Activated CD4-positive, CD25-positive, alpha-beta regulatory T cell (primary cell): ENCODE measurements around the gene KAT7.
A peak's percentile ranks its signal among the peaks of the same experiment; 100 is the strongest.
"Not testable (repeated sequence)": the region's sequence is repeated elsewhere in the genome, so short reads cannot be mapped to it uniquely, and the experiment has no call there.

Source experiments
- DNase-seq, 4 experiments: peaks; one replicate each; lab custom pipeline; 2025; lab: John Stamatoyannopoulos, UW

The KAT7 gene

DNA sequence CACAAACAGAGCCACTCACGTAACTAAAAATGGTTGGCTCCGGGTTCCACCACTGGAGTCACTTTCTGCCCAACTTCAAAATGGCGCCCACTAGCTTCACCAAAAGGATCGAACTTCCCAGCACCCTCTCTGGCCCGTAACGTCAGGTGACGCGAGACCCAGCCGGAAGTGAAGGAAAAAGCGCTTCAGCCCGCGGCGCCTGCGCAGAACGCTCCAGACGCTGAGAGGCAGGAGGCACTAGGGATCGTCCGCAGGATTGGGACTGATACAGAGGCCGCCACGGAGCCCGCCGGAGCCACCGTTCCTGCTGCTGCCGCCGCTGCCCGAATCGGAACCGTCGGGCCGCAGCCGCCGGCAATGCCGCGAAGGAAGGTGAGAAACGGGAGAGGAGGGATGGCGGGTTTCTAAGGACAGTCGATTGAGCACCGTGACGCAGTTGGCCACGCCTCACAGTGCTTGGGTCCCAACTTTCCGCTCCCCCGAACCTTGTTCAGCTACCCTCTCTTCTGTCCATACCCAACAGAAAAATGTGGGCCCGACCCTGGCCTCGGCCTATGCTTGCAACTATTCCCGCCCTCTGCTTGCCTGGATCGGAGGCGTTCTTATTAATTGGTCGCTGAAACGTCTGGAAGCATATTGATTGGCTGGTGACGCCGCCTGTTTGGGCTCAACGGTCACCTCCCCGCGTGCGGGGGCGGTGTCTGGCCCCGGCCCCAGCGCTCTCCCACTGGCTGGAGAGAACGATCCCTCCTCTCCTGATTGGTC lies at the start of gene KAT7:
Gene KAT7 (plus strand): TSS at position 204 of the 765 bp plus-strand sequence. CDS start 154 bp downstream, at position 358.
- peak; percentile 92 to 97 (median 94) for DNase-seq

DNA sequence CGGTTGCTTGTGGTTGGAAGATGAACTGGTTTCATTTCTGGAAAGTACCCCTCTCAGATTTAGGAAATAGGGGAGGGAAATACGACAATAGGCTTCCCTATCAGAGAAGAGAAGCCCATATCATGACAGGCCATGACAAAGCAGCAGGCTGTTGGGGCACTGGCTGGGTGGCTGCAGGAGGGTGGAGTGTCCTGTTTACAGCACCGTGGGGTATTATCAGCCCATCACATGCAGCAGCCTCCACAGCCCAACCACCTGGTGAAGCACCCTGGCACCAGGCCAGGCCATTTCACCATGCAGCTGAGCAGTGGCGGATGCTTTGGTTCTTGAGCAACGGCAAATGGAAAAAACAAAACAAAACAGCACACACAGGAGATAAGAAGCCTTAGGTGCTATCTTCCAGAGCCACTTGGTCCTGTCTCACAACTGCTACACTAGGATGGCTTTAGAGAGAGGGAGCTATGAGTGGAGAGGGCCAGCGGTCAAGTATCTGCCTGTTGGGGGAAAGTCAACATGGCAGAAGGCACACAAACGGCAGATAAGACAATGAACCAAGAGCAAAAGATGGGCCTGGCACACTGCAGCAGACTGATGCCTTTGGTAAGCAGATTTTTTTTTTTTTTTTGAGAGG lies 48.7 kb upstream of the KAT7 start:
- DNase-seq = peak; percentile 54 to 96 (median 78)

DNA sequence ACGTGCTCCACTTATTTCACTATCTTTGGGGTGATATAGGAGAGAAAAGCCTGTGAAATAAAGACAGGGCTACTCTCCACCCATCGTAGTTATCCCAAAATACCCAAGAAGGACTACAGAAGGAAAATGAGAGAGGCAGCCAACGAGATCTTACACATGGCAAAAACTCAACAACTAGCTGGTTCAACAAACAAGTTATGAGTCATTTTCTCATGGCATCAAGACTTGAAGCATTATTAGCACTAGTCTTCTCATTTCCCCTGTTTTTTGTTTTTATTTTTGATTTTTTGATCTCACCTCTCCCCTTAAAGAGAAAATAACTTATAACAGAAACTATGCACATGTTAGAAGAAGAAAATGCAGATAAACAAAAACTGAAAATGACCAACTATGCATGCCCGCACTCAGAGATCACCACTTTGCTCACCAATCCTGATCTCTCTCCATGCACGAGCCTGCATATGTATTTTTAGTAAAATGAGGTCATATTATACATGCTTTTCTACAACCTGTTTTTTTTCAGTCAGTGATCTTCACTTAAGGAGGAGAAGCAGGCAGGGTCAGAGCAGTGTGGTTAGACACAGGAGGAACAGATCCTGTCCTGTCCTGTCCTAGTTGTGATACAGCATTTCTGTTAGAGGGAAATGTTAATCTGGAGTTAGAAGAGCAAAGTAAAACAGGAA lies 47.3 kb upstream of the KAT7 start:
- no peak for DNase-seq

DNA sequence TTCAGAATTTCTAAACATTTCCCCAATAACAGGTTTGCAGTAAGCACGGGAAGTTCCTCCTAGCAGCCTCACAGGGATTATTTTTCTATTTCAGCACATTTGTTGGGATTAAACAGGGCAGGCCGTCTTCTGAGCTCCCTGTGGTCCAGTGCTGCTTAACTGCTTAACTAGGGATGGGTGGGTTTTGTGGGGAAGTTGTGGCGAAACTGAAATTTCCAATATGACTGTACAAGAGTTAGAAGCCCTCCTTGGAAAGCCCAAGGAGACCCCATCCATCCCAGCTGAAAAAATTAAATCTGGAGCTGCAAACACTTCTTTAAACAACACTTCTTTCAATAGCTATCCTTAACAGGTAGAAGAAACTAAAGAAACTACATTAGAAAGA lies 46.8 kb upstream of the KAT7 start:
- no peak for DNase-seq

DNA sequence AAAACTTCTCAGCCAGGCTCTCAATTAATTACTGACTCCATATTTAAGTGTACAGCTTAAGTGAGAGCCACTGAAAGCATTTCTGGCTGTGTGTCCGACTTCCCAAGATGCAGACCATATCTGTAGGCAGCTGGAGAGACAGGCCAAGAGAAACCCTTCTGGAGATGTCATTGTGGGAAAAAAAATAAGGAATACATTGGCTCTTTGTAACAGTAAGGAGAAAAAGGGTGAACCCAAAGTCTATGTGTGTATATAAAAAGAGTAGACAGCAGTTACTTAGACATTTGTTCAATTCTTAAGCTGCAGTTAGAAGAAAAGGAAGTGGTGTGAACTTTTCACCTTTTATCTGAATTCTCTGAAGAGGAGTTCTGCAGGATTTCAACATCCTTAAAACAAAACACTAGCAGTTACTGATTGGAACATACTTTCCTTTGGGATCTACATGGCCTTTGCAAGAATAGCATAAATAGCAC lies 46.3 kb upstream of the KAT7 start:
- DNase-seq = no peak

DNA sequence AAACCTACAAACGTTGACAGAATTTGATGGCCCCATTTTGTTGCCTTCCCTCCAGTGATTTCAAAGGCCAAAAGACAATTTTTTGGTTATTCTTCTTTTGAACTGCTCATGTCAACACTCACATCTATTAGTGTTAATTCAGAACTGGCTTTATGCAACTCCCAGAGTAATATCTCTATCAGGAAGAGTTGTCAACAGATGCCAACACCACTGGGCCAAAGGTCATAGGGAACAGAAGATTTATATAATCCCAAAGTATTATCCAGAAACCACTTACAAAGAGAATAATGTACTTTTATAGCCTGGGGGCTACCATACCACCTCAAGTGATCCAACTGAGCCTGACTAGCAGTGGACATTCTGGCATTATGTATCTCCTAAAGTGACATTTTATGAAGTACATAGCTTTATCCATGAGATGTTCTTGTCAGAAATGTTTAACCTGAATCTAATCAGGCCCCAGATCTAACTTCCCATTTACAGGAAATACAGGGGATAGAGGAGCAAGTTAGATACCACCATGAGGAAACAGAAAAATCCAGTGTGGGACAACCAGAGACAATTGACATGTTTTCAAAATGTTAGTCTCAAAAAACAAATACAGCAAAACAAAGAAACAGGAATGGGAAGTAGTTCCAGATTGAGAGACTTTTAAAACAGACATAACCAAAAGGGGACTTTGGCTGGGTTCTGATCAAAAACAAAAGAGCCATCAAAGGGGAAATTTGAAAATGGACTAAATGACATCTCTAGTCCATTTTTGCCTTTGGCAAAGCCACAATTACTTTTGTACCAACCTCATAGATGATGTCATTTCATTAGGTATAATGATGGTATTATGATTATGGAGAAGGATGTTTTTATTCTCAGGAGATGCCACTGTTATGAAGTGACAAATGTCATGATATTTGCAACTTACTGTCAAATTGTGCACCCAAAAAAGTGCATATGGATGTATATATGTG lies 43.0 kb upstream of the KAT7 start:
- no peak for DNase-seq

DNA sequence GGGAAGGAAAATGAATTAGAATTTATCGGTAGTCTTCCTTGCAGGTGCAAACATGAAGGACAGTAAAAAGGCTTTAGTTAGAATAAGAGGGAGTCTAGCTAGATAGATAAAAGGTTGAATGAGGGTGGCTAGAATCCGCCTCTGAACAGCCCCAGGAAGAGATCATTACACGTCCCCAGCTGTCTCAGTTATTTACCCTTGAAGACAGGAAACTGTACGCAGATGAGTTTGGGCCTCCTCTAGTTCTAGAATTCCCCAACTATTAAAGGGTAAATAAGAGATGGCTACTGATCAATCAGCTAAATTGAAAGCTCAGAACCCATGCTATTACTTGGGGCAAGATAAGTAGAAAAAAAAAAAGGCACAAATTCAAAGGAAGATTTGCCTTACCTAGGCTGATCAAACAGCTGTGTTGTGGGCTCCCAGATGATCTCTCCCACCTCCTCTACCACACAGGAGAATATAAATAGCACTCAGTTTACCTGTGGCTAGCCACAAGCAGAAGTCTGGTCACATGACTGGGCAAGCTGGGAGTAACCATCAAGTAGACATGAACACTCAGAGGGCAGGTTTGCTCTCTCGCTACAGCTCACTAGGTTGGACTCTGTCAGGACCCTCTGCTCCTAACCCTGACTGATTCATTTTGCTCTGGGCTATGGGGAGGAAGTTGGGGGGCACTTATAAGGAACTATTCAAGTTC lies 41.5 kb upstream of the KAT7 start:
- peak in 1 of 4 experiments; percentile 7 for DNase-seq

DNA sequence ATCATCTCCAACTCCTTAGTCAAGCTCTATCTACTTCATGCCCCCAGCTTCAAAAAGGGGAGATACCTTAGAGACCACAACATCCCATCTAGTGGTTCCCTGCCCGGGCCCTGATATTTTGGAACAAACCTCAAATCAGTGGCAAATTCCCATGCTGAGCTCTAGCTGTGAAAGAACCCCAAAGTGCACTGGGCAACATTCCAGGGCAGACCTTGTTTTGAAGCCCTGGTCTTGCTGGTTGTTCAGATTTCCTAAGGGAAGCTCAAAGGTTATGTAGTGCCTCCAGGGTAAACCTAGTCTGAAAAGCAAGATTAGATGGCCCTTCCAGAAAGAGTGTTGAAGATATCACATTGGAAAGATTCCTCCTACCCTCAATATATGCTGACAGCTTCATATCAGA lies 40.8 kb upstream of the KAT7 start:
- DNase-seq = no peak

DNA sequence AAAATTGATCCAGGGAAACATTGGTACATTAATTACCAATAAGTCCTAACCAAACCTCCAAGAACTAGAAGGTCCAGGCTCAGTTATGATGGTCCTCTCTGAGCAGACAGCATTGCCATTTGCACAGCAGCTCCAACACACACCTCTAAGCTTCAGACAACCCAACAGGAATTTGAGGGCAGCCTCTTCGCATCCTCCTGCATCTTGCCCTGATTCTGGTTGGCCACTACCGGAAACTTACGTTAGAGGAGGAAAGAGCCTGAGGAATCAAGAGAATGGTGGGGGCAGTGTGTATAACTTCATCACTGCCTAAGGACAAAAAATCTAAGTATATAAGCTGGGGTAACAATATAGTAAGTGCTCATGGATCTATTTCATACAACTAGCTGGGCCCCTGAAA lies 40.3 kb upstream of the KAT7 start:
- no peak for DNase-seq

DNA sequence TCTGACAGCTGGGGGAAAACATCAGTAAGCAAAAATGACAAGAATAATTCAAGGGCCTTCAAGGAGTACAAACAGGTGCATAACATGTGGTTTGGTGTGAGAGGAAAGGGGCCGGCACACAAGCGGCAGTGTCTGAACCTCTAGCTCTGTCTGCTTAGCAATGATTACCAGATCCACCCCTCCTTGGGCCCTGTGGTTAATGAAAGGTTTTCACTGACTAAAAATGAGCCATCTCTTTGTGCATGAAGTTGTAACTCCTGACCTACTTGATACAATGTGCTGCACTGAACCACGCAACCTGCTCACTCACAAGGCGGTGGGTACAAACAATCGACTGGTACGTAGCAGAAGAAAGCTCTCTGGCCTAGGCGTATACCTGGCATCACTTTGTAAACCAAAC lies 39.7 kb upstream of the KAT7 start:
- DNase-seq = peak; percentile 10 to 45 (median 18)

DNA sequence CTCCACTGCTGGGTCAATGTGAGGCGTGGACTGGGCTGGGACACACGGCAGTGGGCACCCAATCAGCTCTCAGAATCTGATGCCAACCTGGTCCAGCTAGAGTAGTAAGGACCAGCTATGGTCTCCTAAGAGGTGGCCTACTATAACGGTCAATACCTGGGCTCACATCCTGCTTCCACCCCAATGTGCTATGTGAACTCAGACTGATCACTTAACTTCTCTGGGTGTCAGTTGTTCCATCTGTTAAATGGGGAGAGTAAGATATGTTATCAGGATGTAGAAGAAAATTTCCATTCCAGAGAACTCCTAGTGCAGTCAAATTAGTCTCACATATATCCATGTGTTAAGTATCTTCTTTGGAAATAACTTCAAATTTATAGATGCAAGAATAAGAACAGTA lies 38.8 kb upstream of the KAT7 start:
- DNase-seq = no peak

DNA sequence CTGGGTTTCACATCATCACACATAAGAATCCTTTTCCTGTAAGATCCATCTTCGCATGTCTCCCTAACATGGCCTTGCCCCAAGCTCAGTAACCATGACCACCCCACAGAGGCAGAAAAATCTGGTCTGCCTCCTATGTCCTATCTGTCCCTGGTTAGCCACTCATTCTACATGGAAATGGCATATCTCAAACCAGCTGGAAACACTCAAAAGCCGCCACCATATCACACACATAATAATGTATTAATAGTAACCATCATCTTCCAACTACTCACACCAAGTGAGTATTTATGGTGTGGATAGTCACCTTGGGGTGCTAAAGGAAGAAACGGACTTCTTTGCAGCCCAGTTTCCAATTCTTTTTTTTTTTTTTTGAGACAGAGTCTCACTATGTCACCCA lies 36.0 kb upstream of the KAT7 start:
- no peak for DNase-seq

DNA sequence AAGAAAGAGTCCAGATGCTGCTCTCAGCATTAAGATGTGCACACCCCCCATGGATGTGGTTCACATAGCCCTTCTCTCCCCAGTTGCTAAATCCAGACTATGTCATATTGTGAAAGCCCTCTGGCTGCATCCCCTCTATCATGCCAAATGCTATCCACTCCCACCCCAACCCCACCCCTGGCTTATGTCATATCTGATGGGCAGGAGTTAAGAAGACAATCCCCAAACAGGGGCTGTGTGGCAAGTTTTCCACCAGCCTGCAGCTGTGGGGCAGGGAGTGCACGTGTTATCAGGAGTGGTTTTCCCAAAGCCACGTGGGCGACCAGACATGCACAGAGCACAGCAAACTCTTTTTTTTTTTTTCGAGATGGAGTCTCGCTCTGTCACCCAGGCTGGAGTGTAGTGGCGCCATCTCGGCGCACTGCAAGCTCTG lies 34.5 kb upstream of the KAT7 start:
- no peak for DNase-seq

DNA sequence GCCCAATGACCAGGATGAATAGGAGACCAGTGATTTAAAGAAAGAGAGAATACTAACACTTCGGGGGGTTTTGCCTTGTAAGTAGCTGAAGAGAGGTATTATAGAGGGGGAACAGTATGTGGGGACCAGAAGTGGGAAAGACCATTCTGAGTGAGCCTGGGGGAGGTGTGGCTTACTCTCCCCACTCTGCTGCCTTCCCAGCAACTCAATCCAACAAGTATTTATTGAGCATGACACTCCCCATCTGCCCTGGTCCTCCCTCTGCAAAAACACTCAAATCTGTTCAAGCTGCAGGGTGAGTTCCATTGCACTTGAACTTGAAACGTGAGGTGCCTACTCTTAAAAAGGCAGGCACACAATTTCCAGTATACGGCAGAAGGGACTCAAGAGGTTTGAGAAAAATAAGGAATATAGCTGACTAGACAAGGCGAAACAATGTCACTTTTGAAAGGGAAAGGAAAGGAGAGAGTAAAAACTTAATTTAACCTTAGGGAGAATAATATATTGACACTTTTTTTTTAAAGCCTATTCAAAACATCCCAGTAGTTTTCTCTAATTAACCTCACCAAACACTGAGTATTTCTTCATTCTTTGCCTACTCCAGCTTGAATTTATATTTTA lies 32.7 kb upstream of the KAT7 start:
- DNase-seq = no peak

DNA sequence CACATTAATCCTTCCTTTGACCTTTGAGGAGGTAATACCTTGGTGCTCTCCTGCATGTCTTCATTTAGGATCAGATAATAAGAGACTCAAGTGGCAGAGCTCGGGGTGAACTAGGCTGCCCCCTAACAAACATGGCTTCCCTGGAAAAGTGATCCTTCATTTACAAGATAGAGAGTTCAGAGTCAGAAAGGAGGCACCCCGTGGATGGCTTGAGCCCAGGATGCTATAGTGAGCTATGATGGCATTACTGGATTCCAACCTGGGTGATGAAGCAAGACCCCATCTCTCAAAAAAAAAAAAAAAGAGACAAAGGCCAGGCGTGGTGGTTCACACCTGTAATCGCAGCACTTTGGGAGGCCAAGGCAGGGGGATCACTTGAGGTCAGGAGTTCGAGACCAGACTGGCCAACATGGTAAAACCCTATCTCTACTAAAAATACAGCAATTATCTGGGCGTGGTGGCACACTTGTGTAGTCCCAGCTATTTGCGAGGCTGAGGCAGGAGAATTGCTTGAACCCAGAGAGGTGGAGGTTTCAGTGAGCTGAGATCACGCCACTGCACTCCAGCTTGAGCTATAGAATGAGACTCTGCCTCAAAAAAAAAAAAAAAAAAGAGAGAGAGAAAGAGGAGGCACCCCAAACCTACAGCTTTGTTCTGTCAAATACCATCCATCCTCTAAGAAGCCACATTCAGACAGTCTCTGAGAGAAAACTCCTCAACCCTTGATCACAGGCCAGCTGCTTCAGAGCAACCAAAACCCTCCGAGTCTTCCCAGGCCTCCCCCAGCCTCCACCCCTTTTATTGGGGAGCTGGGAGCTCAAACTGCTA lies 31.9 kb upstream of the KAT7 start:
- no peak for DNase-seq

DNA sequence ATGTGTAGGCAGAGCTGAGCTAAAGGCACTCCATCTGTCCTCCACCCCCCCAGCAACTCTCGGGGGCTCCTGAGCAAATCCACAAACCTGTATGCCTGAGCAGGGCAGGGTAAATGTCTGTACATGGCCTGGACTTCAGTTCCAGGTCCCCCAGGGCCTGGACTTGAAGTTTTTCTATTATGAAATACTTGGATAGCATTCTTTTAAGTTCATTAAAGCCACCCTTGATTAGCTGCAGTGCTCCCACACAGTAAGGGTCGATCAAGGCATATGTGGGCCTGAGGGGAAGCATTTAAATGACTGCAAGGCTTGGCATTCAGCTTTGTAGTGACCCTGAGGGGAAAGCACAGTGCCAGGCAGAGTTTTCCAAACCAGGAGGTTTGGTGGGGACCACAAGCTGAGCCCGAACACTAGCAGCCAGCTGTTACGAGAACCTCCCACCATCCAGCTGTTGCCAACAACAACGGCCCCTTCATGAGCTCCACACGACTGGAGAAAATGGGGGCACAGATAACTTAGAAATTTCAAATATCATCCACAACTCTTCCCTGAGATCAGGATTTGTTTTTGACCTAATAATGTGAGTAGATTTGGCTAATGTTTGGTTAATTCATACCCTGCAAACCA lies 31.2 kb upstream of the KAT7 start:
- no peak for DNase-seq

DNA sequence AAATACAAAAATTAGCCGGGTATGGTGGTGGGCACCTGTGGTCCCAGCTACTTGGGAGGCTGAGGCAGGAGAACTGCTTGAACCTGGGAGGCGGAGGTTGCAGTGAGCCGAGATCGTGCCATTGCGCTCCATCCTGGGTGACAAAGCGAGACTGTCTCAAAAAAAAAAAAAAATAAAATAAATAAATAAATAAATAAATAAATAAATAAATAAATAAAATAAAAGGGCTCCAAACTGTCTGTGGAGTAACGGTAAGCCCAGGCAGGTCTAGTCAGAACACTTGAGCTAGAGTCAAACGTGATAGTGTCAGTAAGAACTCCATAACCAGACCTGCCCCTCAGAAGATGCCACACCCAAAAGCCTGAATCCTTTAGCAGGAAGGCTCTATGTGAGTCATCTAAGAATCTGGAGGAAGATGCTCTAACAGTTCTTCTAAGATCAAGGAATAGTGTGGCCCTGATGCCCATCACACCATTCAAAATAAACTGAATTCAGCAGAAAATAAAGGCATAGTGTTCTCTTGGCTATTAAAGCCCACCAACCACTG lies 29.9 kb upstream of the KAT7 start:
- DNase-seq = not testable (repeated sequence)

DNA sequence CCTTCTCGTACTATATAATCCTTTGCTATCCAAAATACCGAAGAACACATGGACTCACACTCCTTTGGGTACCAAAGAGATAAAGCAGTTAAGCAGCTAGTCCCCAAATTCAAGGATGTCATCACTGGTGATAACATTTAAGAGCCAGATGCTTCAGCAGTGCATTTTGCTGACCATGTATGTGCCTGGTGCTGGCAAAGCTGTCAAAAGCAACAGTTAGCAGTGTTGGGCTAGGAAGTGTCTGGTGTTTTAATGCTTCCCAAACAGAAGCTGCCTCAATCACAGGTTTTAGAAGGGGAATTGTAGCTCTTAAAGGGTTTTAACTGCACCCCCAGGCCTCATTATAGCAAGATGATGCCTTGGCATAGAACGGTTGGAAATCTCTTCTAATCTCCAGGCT lies 29.3 kb upstream of the KAT7 start:
- DNase-seq = no peak

DNA sequence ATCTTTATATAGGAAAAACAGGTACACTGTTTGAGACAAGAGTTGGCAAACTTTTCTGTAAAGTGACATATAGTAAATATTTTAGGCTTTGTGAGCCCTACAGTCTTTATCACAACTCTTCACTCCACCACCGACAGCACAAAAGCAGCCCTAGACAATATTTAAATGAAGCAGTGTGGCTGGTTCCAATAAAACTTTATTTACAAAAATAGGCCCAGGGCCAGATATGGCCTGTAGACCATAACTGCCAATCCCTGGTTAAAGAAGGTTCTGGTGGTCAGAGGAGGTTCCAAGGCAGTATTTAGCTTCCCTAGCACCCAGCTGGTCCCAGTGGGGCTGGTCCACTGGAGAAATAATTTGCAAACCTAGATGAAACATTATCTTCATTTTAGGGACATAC lies 28.2 kb upstream of the KAT7 start:
- DNase-seq = no peak
